GM12801 (cell line): ENCODE measurements around the gene ADAM12.

Experiments used
- TF ChIP-seq, protein P1 (sequence below): IDR thresholded peaks from one replicate; pipeline ENCODE4 v1.5.1; 2011; ENCODE audit warnings: control low read depth; ENCODE audit not compliant: insufficient read length; ENCODE audit errors: extremely low read depth

The ADAM12 gene

DNA sequence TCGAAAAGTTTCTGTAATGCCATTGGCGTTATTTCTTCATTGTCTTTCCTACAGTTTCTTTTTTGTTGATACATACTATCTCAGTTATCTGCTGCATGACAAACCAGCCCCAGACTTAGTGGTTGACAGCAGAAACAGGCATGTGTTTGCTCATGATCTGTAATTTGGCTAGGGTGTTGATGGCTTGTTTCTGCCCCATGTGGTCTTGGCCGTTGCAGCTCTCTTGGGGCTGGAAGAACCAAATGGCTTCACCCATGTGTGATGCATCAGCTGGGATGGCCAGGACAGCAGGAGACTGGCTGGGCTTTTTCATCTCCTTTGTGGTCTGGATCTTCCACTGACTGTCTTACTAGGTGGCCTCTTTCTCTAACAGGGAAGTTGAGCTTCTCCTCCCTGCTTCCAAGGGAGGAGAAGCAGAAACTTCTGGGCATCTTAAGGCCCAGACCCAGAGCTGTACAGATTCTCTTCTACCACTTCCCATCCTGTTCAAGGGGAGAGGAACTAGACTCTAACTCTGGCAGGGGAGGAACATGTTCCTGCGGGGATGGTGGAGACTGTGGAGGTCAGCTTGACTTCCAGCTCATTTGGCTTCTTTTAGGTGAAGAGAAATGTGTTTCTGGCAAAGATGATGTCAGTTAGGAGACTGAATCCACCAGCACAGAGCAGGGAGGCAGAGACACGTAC is 402.6 kb downstream of the ADAM12 start:
- TF ChIP-seq, protein P1, sequence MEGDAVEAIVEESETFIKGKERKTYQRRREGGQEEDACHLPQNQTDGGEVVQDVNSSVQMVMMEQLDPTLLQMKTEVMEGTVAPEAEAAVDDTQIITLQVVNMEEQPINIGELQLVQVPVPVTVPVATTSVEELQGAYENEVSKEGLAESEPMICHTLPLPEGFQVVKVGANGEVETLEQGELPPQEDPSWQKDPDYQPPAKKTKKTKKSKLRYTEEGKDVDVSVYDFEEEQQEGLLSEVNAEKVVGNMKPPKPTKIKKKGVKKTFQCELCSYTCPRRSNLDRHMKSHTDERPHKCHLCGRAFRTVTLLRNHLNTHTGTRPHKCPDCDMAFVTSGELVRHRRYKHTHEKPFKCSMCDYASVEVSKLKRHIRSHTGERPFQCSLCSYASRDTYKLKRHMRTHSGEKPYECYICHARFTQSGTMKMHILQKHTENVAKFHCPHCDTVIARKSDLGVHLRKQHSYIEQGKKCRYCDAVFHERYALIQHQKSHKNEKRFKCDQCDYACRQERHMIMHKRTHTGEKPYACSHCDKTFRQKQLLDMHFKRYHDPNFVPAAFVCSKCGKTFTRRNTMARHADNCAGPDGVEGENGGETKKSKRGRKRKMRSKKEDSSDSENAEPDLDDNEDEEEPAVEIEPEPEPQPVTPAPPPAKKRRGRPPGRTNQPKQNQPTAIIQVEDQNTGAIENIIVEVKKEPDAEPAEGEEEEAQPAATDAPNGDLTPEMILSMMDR: no peak

DNA sequence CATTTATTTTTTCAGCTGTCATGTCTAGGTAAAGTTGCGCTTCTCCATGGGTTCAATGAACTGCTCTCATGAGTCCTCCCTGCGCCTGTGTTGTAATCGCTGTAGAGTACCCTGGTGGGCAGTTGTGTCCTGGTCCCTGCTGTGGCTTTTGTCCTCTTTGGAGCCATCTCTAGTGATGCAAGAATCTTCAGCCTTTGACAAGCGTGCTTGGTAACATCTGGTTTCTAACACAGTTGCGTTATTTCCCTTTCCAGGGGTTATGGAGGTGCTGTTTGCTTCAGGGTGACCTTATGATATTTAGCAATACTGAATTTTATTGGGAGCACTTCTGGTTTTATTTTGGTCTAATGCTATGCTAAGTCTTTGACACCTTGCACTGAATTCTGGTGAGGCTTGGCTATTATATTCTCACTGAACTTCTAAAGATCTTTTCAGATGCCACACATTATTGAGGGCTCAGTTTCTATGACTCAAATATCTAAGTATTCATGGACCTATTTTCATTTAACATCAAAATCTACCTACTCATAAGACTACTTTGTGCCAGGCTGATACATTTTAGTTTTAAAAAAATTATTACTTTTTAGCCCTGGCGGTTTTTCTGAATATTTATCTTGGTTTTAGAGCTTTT is 403.3 kb downstream of the ADAM12 start:
- TF ChIP-seq, protein P1: no peak

DNA sequence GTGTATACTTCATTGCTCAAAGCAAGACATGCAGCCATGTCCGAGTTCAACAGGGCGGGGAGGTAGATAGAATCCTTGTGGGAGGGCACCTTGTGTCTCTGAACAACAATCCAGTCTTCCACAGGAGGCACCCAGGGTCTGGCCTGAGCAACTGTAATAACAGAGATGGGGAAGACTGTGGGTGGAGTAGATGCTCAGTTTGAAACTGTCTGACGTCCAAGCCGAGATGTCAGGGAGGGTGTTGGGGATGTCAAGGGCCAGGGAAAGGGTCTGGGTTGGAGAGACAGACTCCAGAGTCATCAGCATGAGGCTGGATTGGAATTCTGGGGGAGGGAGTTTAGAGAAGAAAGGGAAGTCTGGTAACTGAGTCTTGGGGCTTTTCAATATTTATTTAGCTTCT is 403.9 kb downstream of the ADAM12 start:
- TF ChIP-seq, protein P1: no peak

DNA sequence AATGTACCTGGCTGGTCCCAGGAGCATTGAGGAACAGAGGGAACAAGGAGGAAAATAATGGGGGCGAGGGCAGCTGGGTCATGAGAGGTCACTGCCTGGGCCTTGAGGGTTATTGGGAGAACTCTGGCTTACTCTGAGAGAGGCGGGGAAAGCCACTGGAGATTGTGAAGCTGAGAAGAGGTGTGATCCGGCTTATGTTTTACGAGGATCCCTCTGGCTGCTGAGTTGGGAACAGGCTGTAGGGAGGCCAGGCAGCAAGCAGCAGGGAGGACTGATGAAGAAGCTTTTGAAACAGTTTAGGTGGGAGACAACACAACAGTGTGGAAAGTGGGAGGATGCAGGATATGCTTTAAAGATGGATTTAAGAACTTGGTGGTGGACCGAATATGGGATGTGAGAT is 404.6 kb downstream of the ADAM12 start:
- TF ChIP-seq, protein P1: no peak

DNA sequence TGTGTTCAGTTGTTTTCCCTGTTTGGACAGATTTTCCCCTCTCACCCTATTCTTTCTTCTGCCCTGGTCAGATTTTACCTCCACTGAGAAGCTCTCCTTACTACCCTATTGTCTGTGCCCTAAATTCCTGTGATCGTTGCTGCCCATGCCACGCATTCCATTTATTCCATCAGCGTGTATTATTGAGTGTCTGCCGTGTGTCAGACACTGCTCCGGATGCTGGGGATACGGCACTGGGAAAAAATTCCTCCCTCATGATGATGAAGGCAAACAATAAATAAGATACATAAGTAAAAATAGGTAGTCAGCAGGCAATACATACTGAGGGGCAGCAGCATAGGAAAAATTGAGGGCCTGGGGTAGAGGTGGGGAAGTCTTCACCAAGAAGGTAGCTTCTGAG is 405.1 kb downstream of the ADAM12 start:
- TF ChIP-seq, protein P1: no peak

DNA sequence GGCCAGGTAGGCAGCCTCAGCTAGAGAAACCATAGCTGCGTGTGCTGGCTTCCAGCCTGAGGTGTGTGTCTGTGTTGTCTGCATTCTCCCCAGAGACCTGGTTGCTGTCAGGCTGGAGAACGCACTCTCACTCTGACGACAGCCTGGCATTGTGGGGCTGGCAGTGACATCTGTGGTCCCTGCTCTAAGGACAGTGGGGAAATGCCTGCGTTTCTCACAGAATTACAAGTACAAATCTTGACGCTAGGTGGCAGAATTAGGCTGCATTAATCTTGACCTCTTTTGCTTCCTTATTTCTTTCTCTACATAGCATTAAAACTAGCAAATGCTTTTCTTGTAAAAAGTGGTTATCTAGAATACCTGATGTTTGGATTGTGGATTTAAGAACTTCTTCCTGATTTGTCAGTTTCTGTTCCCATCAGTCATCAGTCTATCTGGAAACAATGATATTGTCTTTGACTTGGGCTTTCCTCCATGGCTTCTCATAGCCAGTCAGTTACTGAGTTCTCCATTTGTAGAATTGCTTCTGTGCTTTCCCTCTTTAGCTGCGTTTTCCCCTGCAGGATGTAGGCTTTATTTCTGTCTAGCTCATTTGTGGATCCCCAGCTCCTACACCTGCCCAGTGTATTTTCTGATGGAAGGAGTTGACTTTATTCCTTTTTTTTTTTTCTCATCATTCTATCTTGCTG is 405.9 kb downstream of the ADAM12 start:
- TF ChIP-seq, protein P1: no peak

DNA sequence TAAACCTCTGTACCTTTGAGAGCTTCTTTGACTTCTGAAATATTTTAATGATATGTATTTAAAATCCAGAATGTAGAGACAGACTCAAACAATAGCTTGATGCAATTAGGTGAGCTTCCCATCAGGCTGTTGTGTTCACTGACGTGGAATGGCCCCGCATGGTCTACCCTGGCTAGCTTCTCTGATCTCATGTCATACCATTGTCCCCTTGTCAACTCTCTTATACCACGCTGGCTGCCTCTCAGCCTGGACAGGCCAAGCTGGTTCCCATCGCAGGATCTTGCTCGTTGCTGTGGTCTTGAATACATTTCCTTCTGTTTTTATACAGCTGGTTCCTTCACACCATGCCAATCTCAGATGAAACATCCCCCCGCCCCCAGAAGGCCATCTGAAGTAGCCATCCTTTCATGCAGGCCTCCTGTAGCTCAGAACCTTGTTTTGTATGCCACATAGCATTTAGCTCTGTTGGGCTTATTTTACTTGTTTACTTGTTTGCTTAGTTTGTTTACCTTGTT is 407.7 kb downstream of the ADAM12 start:
- TF ChIP-seq, protein P1: no peak
